Caco-2 (cell line): ENCODE results near the gene TGM1. TPM values are rescaled to one million over a fixed set of nuclear protein-coding genes. Genes with fewer than 3 reads are reported as not detected.

Experiments used
- BruUV-seq: library from RNA; stranded (reverse); fragments of 400-500 nt; replicated peaks from 2 replicates; lab custom pipeline; 2021; lab: Mats Ljungman, UMichigan
- CTCF ChIA-PET: fragments of 300-600 bp; sonication (Branson Sonifier 250); formaldehyde crosslinking; loops from one replicate; lab custom pipeline; 2022; ENCODE audit warnings: antibody characterized with exemption; lab: Charles Lee
- POLR2A ChIA-PET: fragments of 300-600 bp; sonication (Branson Sonifier 250); formaldehyde crosslinking; loops from one replicate; lab custom pipeline; 2022; ENCODE audit warnings: antibody characterized with exemption; lab: Charles Lee
- DNase-seq, 2 experiments: peaks; one replicate each; pipeline versions ENCODE4 v3.0.0 to v3.0.0-alpha.2; 2020 to 2022
- H3K27me3 ChIP-seq: replicated peaks from 2 replicates; pipeline ENCODE4 v1.6.0; 2011; ENCODE audit warnings: low read length; ENCODE audit not compliant: control insufficient read depth, insufficient read depth
- H3K36me3 ChIP-seq: 2 replicates; pipeline ENCODE4 v1.5.1; 2011; ENCODE audit warnings: low read length; ENCODE audit not compliant: control insufficient read depth, insufficient read depth
- H3K4me1 ChIP-seq: fragments of 250-450 bp; sonication (Bioruptor Pico); 2 replicates; pipeline ENCODE4 v1.5.1; 2020; ENCODE audit warnings: mild to moderate bottlenecking
- H3K4me3 ChIP-seq: 2 replicates; pipeline ENCODE4 v1.5.1; 2011; ENCODE audit warnings: low read depth, mild to moderate bottlenecking, control low read depth, low read length
- H3K9me3 ChIP-seq: fragments of 250-450 bp; sonication (Bioruptor Pico); 2 replicates; pipeline ENCODE4 v1.5.1; 2020; ENCODE audit warnings: mild to moderate bottlenecking, moderate library complexity
- H3K27ac Mint-ChIP-seq: one replicate; pipeline ENCODE4 v1.8.0; 2022; ENCODE audit warnings: mixed read lengths; ENCODE audit not compliant: unreplicated experiment
- H3K27me3 Mint-ChIP-seq: one replicate; pipeline ENCODE4 v1.8.0; 2022; ENCODE audit warnings: mixed read lengths; ENCODE audit not compliant: insufficient read depth, unreplicated experiment
- H3K36me3 Mint-ChIP-seq: one replicate; pipeline ENCODE4 v1.8.0; 2022; ENCODE audit warnings: mild to moderate bottlenecking, mixed read lengths; ENCODE audit not compliant: insufficient read depth, unreplicated experiment
- H3K4me1 Mint-ChIP-seq: one replicate; pipeline ENCODE4 v1.8.0; 2022; ENCODE audit warnings: low read depth, mixed read lengths; ENCODE audit not compliant: unreplicated experiment
- H3K4me3 Mint-ChIP-seq: one replicate; pipeline ENCODE4 v1.8.0; 2022; ENCODE audit warnings: mild to moderate bottlenecking, moderate library complexity, mixed read lengths; ENCODE audit not compliant: unreplicated experiment
- H3K9me3 Mint-ChIP-seq: one replicate; pipeline ENCODE4 v1.8.0; 2022; ENCODE audit warnings: mixed read lengths; ENCODE audit not compliant: unreplicated experiment
- intact Hi-C: fragments of 100-400 bp; cut with micrococcal nuclease; formaldehyde crosslinking; loops from one replicate; pipeline ENCODE4 v1.10.0; 2022; ENCODE audit not compliant: unreplicated experiment
- total RNA-seq: library from RNA; stranded (reverse); gene quantifications from 2 replicates; pipeline ENCODE4 v1.2.3, GENCODE V29; 2022
- TF ChIP-seq, protein P1 (sequence below), 2 experiments: fragments of 200-600 bp in 1 of 2; IDR thresholded peaks; 1 replicate in 1 of 2; 2 replicates in 1 of 2; pipeline versions ENCODE4 v1.5.1 to v1.8.0; 2011 to 2022; ENCODE audit warnings: antibody characterized with exemption in 1 of 2, control low read depth in 1 of 2, inconsistent platforms in 1 of 2, low read depth in 1 of 2, low read length in 1 of 2, mild to moderate bottlenecking in 1 of 2, moderate library complexity in 1 of 2; ENCODE audit not compliant: insufficient read depth in 1 of 2, severe bottlenecking in 1 of 2, unreplicated experiment in 1 of 2

TGM1 gene
- total RNA-seq, 1 experiment from 2014 or later, result 5.9 TPM

- Mint-ChIP-seq H3K4me3 (peak overlapping the region; percentile 81), H3K27ac (peak overlapping the region; percentile 85), H3K27me3 (no peaks in the 10 kb centered on the region), H3K36me3 (peaks cover 28% of the 10 kb centered on the region), H3K9me3 (no peaks in the 10 kb centered on the region), H3K4me1 (peaks cover 6% of the 10 kb centered on the region)
- no peaks in the 10 kb centered on the region for H3K4me1 ChIP-seq
- peaks cover 3% of the 10 kb centered on the region; the same call in 1 of the 2 replicates for H3K36me3 ChIP-seq
- POLR2A ChIA-PET, result interaction anchor here (0.6 to 0.9 kb wide), 2 partner anchors 18 to 90 kb away, joined by 3 to 9 read pairs; partner anchors contain the start of genes CHMP4A and EMC9
- H3K4me3 ChIP-seq, result peak overlapping the region; percentile 76
- intact Hi-C loops, result loop anchor here (1.0 kb wide), 2 partner anchors 11 to 15 kb away; partner anchors contain the start of genes MDP1 and TINF2
- CTCF ChIA-PET, result interaction anchor here (1.4 kb wide), 1 partner anchor 11 kb away, joined by 7 read pairs; the partner anchor contains the start of gene TINF2
- TF ChIP-seq, protein P1, sequence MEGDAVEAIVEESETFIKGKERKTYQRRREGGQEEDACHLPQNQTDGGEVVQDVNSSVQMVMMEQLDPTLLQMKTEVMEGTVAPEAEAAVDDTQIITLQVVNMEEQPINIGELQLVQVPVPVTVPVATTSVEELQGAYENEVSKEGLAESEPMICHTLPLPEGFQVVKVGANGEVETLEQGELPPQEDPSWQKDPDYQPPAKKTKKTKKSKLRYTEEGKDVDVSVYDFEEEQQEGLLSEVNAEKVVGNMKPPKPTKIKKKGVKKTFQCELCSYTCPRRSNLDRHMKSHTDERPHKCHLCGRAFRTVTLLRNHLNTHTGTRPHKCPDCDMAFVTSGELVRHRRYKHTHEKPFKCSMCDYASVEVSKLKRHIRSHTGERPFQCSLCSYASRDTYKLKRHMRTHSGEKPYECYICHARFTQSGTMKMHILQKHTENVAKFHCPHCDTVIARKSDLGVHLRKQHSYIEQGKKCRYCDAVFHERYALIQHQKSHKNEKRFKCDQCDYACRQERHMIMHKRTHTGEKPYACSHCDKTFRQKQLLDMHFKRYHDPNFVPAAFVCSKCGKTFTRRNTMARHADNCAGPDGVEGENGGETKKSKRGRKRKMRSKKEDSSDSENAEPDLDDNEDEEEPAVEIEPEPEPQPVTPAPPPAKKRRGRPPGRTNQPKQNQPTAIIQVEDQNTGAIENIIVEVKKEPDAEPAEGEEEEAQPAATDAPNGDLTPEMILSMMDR (IDR thresholded peaks at IDR 0.05; ENCODE audit: insufficient read depth in 1 of 2, low read depth in 1 of 2, low read length in 1 of 2, severe bottlenecking in 1 of 2, unreplicated experiment in 1 of 2), result no peak
- no peaks in the 10 kb centered on the region for H3K27me3 ChIP-seq
- TSS peak; percentile 66 for BruUV-seq
- DNase-seq, result peak in 1 of 2 experiments; percentile 16
- H3K9me3 ChIP-seq, result no peaks in the 10 kb centered on the region
These were observed 31.5 kb downstream of the TGM1 start for GRCh38 chr14:24231263-24232120.

- TF ChIP-seq, protein P1 (IDR thresholded peaks at IDR 0.05; ENCODE audit: insufficient read depth in 1 of 2, low read depth in 1 of 2, low read length in 1 of 2, severe bottlenecking in 1 of 2, unreplicated experiment in 1 of 2), result no peak
- ChIA-PET POLR2A (interaction anchor here (0.6 kb wide), 1 partner anchor 33 kb away, joined by 6 read pairs; no protein-coding TSS in a partner anchor), CTCF (no interaction called here)
- Mint-ChIP-seq H3K9me3 (no peaks in the 10 kb centered on the region), H3K4me3 (no peak overlapping the region), H3K27ac (no peak overlapping the region), H3K36me3 (peaks cover 37% of the 10 kb centered on the region), H3K4me1 (peaks cover 6% of the 10 kb centered on the region), H3K27me3 (no peaks in the 10 kb centered on the region)
- Histone ChIP-seq H3K27me3 (no peaks in the 10 kb centered on the region), H3K9me3 (no peaks in the 10 kb centered on the region), H3K4me1 (no peaks in the 10 kb centered on the region), H3K36me3 (no peaks in the 10 kb centered on the region), H3K4me3 (no peak overlapping the region)
- DNase-seq, result no peak
- intact Hi-C loops, result no loop called here
- no TSS peak for BruUV-seq
These were observed 34.1 kb downstream of the TGM1 start for GRCh38 chr14:24228902-24229301.

DNA sequence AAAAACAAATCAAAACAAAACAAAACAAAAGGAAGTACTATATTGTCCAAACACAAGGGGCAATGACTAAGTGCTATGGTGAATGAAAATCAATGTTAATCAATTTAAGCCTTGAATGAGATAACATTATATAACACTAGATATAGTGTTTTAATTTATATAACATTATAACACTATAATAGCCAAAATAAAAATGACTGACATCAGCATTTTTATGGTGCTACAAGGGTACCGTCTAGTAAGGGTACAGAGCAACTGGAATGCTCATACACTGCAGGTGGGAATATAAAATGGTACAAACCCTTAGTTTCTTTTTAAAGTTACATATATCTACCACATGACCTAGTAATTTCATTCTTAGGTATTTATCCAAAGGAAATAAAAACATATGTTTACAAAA lies 36.5 kb downstream of the TGM1 start:
- Histone ChIP-seq H3K4me1 (no peaks in the 10 kb centered on the region), H3K36me3 (no peaks in the 10 kb centered on the region), H3K9me3 (no peaks in the 10 kb centered on the region), H3K4me3 (no peak overlapping the region), H3K27me3 (no peaks in the 10 kb centered on the region)
- POLR2A ChIA-PET, result no interaction called here
- TF ChIP-seq, protein P1 (IDR thresholded peaks at IDR 0.05; ENCODE audit: insufficient read depth in 1 of 2, low read depth in 1 of 2, low read length in 1 of 2, severe bottlenecking in 1 of 2, unreplicated experiment in 1 of 2), result no peak
- H3K4me3 Mint-ChIP-seq, result no peak overlapping the region
- no peaks in the 10 kb centered on the region for H3K9me3 Mint-ChIP-seq
- H3K27me3 Mint-ChIP-seq, result no peaks in the 10 kb centered on the region
- no peak for DNase-seq
- no TSS peak for BruUV-seq
- peaks cover 6% of the 10 kb centered on the region for H3K4me1 Mint-ChIP-seq
- no peak overlapping the region for H3K27ac Mint-ChIP-seq
- intact Hi-C loops, result no loop called here
- CTCF ChIA-PET, result no interaction called here
- H3K36me3 Mint-ChIP-seq, result peaks cover 37% of the 10 kb centered on the region
